Left lung (tissue), 10 donors: Measurements from ENCODE around the gene POC1A. TPM values are rescaled to one million over a fixed set of nuclear protein-coding genes. Genes with fewer than 3 reads are reported as not detected.

Experiments
- ATAC-seq: fragments of 200-7000 bp; cut with Tn5 transposase; one replicate; pipeline ENCODE4 v1.9.1; 2020; ENCODE audit warnings: moderate library complexity
- DNase-seq, 4 donors: peaks; one replicate each; pipeline ENCODE4 v3.0.0-alpha.2; 2013 to 2020
- H3K27ac ChIP-seq, 2 donors: fragments of 200-600 bp; sonication (generic) in 1 of 2; one replicate each; pipeline versions ENCODE4 v1.5.0 to v1.8.0; 2020 to 2021
- H3K27me3 ChIP-seq, 2 donors: fragments of 200-600 bp; sonication (generic) in 1 of 2; one replicate each; pipeline versions ENCODE4 v1.5.0 to v1.8.0; 2020 to 2021
- H3K36me3 ChIP-seq, 2 donors: fragments of 200-600 bp; sonication (generic) in 1 of 2; one replicate each; pipeline versions ENCODE4 v1.5.0 to v1.8.0; 2020 to 2021
- H3K4me1 ChIP-seq, 2 donors: fragments of 200-600 bp; one replicate each; pipeline ENCODE4 v1.8.0; 2021
- H3K4me3 ChIP-seq, 2 donors: fragments of 200-600 bp; sonication (generic) in 1 of 2; one replicate each; pipeline versions ENCODE4 v1.5.0 to v1.8.0; 2020 to 2021; ENCODE audit warnings: mild to moderate bottlenecking in 1 of 2
- H3K9me3 ChIP-seq, 2 donors: fragments of 200-600 bp; sonication (generic) in 1 of 2; one replicate each; pipeline versions ENCODE4 v1.5.0 to v1.8.0; 2020 to 2021
- intact Hi-C, 2 donors: fragments of 100-400 bp; cut with DNase I; formaldehyde crosslinking; loops; one replicate each; pipeline versions ENCODE4 v1.11.2 to v1.14.2; 2022
- polyA plus RNA-seq, 6 donors: library from polyadenylated mRNA; unstranded; fragments of 120-200 nt; gene quantifications; one replicate each; pipeline ENCODE4 v1.2.1, GENCODE V29; 2013; ENCODE audit not compliant: insufficient read length in 6 of 6
- total RNA-seq, 2 donors: library from RNA; stranded (reverse); fragmentation: NEBNext Ultra II Directional; extraction: Animal tissue kit (Norgen Biotek cat#: 25700); gene quantifications; one replicate each; pipeline ENCODE4 v1.2.1, GENCODE V29; 2021
- TF ChIP-seq, protein P1 (sequence below), 2 donors: fragments of 200-600 bp; sonication (generic) in 1 of 2; IDR thresholded peaks; one replicate each; pipeline versions ENCODE4 v1.5.0 to v1.8.0; 2021; ENCODE audit warnings: antibody characterized with exemption in 2 of 2
- donor health status: DM: no; HTN: yes; CAD: no.
- donor health status: DM: no; HTN: no; CAD: no.

POC1A gene
- total and polyA plus RNA-seq, 8 donors = 5.3 to 16.5 (median 8.3) TPM

DNA sequence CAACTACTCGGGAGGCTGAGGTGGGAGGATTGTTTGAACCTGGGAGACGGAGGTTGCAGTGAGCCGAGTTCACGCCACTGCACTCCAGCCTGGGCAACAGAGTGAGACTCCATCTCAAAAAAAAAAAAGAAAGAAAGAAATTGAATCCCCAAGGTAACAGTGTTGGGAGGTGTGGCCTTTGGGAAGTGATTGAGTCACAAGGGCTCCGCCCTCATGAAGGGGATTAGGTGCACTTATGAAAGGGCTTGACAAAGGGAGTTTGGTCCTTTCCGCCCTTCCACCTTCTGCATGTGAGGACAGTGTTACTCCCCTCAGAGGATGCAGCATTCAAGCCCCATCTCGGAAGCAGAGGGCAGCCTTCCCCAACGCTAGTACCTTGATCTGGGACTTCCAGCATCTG lies 21.3 kb downstream of the POC1A start:
- Histone ChIP-seq H3K27ac (no peak overlapping the region), H3K9me3 (no peaks in the 10 kb centered on the region), H3K4me3 (no peak overlapping the region), H3K27me3 (no peaks in the 10 kb centered on the region), H3K4me1 (peaks cover 5 to 20% of the 10 kb centered on the region in 2 donors), H3K36me3 (peaks cover 0 to 4% of the 10 kb centered on the region in 2 donors)
- peak; percentile 18 for ATAC-seq
- no peak for DNase-seq
- intact Hi-C loops = no loop called here
- TF ChIP-seq, protein P1, sequence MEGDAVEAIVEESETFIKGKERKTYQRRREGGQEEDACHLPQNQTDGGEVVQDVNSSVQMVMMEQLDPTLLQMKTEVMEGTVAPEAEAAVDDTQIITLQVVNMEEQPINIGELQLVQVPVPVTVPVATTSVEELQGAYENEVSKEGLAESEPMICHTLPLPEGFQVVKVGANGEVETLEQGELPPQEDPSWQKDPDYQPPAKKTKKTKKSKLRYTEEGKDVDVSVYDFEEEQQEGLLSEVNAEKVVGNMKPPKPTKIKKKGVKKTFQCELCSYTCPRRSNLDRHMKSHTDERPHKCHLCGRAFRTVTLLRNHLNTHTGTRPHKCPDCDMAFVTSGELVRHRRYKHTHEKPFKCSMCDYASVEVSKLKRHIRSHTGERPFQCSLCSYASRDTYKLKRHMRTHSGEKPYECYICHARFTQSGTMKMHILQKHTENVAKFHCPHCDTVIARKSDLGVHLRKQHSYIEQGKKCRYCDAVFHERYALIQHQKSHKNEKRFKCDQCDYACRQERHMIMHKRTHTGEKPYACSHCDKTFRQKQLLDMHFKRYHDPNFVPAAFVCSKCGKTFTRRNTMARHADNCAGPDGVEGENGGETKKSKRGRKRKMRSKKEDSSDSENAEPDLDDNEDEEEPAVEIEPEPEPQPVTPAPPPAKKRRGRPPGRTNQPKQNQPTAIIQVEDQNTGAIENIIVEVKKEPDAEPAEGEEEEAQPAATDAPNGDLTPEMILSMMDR (IDR thresholded peaks at IDR 0.05) = no peak

DNA sequence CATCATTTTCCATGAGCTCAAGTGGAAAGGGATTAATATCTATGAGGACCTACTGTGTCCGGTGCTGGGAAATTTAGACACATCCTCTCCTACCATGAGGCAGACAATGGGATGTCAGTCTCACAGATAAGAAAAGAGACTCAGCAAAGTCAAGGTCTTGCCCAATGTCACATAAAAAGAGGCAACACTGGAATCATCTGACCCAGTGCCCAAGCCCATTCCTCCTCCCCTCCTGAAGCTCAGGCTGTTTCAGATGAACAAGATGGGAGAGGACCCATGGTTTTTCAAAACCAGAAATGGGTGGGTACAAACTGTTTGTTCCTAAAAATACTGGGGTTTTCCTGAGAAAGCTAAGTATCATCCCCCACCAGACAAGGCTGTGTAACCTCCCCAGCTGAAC lies 22.2 kb downstream of the POC1A start:
- H3K4me1 ChIP-seq = peaks cover 5 to 16% of the 10 kb centered on the region in 2 donors
- H3K36me3 ChIP-seq = no peaks in the 10 kb centered on the region
- DNase-seq (no peak), ATAC-seq (no peak)
- H3K9me3 ChIP-seq = no peaks in the 10 kb centered on the region
- H3K4me3 ChIP-seq = no peak overlapping the region
- TF ChIP-seq, protein P1 (IDR thresholded peaks at IDR 0.05) = no peak
- H3K27ac ChIP-seq = no peak overlapping the region
- intact Hi-C loops = no loop called here
- H3K27me3 ChIP-seq = no peaks in the 10 kb centered on the region

DNA sequence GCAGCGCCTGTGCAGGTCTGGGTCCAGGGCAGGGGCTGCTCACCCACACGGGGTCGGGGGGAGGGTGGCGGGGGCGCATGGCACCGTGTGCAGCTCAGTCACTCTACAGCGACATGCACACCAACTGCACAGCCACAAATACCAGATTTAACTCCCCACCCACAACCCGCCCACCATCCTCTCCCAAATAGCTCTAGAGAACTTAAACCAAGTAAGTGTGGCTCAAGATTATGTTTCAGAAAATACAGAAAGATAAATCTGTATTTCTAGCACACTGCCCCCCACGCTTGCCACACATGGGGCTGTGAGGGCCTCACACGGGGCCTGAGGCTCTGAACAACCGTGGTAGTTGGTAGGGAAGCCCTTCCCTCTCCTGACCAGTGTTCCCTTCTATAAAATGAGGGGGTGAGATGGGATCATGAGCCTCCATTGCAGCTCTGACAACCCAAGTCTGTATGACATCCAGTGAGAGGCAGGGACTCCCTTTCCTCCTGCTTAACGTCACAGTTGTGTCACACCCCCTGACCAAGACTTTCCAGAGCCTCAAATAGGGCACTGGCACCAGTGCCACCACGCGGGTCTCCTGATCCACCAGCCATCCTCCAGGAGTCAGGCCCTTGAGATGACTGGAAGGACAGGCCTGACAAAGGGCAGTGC lies 23.1 kb downstream of the POC1A start:
- no peak for DNase-seq
- intact Hi-C loops = no loop called here
- H3K27me3 ChIP-seq = no peaks in the 10 kb centered on the region

DNA sequence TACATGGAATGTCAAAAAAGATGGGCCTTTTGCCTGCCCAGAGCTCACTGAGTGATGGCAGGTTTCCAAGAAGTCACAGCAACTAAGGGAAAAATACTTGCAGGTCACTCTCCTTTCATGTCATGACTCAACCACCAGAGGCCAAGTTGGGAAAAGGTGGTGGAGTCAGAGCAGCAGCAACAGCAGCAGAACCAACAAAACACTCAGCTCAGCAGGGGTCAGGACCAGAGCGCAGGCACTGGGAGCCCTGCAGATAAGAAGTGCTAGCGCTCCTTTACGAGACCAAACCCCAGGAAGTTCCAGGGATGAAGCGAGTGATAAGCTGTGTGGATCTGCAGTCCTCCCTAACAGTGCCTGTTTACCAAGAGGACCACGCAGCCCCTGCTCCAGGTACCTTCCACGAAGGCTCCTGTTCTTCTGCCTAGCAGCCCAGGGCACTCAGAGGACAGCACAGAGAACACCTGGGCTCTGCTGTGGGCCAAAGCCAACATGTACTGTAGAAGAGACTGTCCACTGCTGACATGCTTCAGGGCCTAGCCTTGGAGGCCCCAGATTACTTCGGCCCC lies 26.0 kb downstream of the POC1A start:
- DNase-seq = no peak
- intact Hi-C loops = no loop called here
- Histone ChIP-seq H3K4me1 (peaks cover 0 to 7% of the 10 kb centered on the region in 2 donors), H3K4me3 (no peak overlapping the region), H3K36me3 (peaks cover 0 to 7% of the 10 kb centered on the region in 2 donors), H3K9me3 (no peaks in the 10 kb centered on the region), H3K27ac (no peak overlapping the region), H3K27me3 (no peaks in the 10 kb centered on the region)
- peak; percentile 38 for ATAC-seq
- TF ChIP-seq, protein P1 (IDR thresholded peaks at IDR 0.05) = no peak

More for the DNA sequence above, 23.1 kb downstream of the POC1A start:
- H3K36me3 ChIP-seq = no peaks in the 10 kb centered on the region
- ATAC-seq = no peak
- H3K4me3 ChIP-seq = no peak overlapping the region
- H3K4me1 ChIP-seq = peaks cover 0 to 8% of the 10 kb centered on the region in 2 donors
- no peaks in the 10 kb centered on the region for H3K9me3 ChIP-seq
- TF ChIP-seq, protein P1 (IDR thresholded peaks at IDR 0.05) = no peak
- no peak overlapping the region for H3K27ac ChIP-seq

DNA sequence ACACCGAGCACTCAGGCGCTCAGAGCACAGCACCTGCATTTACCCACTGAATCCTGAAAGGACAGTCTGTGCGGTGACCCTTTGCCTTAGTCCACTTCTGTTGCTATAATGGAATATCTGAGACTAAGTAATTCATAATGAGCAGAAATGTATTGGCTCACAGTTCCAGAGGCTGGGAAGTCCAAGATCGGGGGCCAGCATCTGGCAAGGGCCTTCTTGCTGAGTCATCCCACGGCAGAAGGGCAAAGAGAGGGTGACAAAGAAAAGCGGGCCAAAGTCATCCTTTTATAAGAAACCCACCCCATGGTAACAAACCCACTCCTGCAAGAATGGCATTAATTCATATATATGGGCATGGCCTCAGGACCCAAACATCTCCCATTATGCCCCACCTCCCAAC lies 27.7 kb downstream of the POC1A start:
- Histone ChIP-seq H3K36me3 (peaks cover 0 to 7% of the 10 kb centered on the region in 2 donors), H3K4me3 (no peak overlapping the region), H3K27me3 (no peaks in the 10 kb centered on the region), H3K9me3 (no peaks in the 10 kb centered on the region), H3K27ac (no peak overlapping the region), H3K4me1 (peaks cover 8 to 21% of the 10 kb centered on the region in 2 donors)
- TF ChIP-seq, protein P1 (IDR thresholded peaks at IDR 0.05) = no peak
- no peak for DNase-seq
- ATAC-seq = no peak
- intact Hi-C loops = no loop called here
